ENCODE measurements around the gene LEFTY1. TPM values are rescaled to one million over a fixed set of nuclear protein-coding genes. Genes with fewer than 3 reads are reported as not detected.
A peak's percentile ranks its signal among the peaks of the same experiment; 100 is the strongest.

LEFTY1 gene
- total and polyA plus RNA-seq, 9 of the 15 experiments (the other 6 are each of a cell fraction or from before 2014, with no cell fraction given): 0.07 to 0.24 (median 0.17) TPM; not detected in 5

- no peak overlapping the region for H3K4me2 ChIP-seq (ENCODE audit: insufficient read depth, low read length)
- no peak overlapping the region for H3K27ac ChIP-seq (ENCODE audit: extremely low read depth, low read depth, low read length)
- H2AFZ ChIP-seq (ENCODE audit: low read depth, low read length): no peak overlapping the region
- no peak for FAIRE-seq
- ATAC-seq: no peak
- CTCF ChIA-PET (ENCODE audit: low intra/inter-chr PET ratio): no interaction called here
- H4K20me1 ChIP-seq (replicated peaks; ENCODE audit: control insufficient read depth, insufficient read depth, low read length): no peaks in the 10 kb centered on the region
- no peaks in the 10 kb centered on the region for H3K27me3 ChIP-seq (ENCODE audit: control insufficient read depth in 2 of 2, insufficient read depth in 2 of 2, low read length in 2 of 2)
- peak overlapping the region in 1 of 2 experiments; percentile 75; a peak in 1 of 4 replicates for H3K9ac ChIP-seq (ENCODE audit: insufficient read depth in 1 of 2, low read depth in 2 of 2, low read length in 2 of 2)
- no peaks in the 10 kb centered on the region for H3K9me1 ChIP-seq (ENCODE audit: control insufficient read depth, insufficient read depth, low read length)
- no peaks in the 10 kb centered on the region for H3K9me3 ChIP-seq (replicated peaks; ENCODE audit: control insufficient read depth, insufficient read depth, low read depth, low read length)
- TF ChIP-seq ZNF282 (CRISPR knock-in tag; IDR thresholded peaks at IDR 0.05) (no peak), ARID3A (IDR thresholded peaks at IDR 0.05; ENCODE audit: borderline replicate concordance, low read depth, low read length) (no peak), ZNF717 (CRISPR knock-in tag; IDR thresholded peaks at IDR 0.05) (no peak), RBFOX2 (IDR thresholded peaks at IDR 0.05; ENCODE audit: low read depth, low read length) (peak; percentile 40), KLF1 (tag; IDR thresholded peaks at IDR 0.05) (no peak), POLR2G (IDR thresholded peaks at IDR 0.05; ENCODE audit: low read depth, low read length) (0 out of 2 replicates have a peak, but pooled peaks have one; percentile 15), GTF2B (IDR thresholded peaks at IDR 0.05; ENCODE audit: extremely low read depth, insufficient read length) (no peak)
- H3K4me3 ChIP-seq: no peak overlapping the region
- peaks cover 63% of the 10 kb centered on the region for H3K36me3 ChIP-seq (ENCODE audit: control insufficient read depth, insufficient read depth, low read length)
- H3K4me1 ChIP-seq (replicated peaks in 1 of 2; ENCODE audit: control insufficient read depth in 2 of 2, insufficient read depth in 2 of 2, low read length in 2 of 2): peaks cover 14 to 45% of the 10 kb centered on the region in 2 experiments
- DNase-seq (ENCODE audit: extremely low read depth in 1 of 4, low spot score in 3 of 4): no peak
- peaks cover 39% of the 10 kb centered on the region for H3K79me2 ChIP-seq (ENCODE audit: control insufficient read depth, insufficient read depth, low read length)
- in situ Hi-C loops (cut with MboI): no loop called here
- WGBS (ENCODE audit: insufficient coverage, low coverage, missing lambda C conversion rate): 96% methylated on average over 5 of the region's 5 CpGs
- intact Hi-C loops (cut with micrococcal nuclease): no loop called here
- POLR2A ChIA-PET: interaction anchor here (1.0 kb wide), 1 partner anchor 77 kb away, joined by 3 read pairs; no protein-coding TSS in a partner anchor
- BruUV-seq (replicated peaks): no TSS peak
Observed at GRCh38 chr1:225919906-225920305, 31.0 kb upstream of the LEFTY1 start.

Measured in K562 (cell line).